Stomach (tissue), 9 donors: ENCODE results near the gene RPS24. TPM values are rescaled to one million over a fixed set of nuclear protein-coding genes. Genes with fewer than 3 reads are reported as not detected.
"Not testable (repeated sequence)": the region's sequence is repeated elsewhere in the genome, so short reads cannot be mapped to it uniquely, and the experiment has no call there.

ENCODE experiments used
- DNase-seq, 2 donors: peaks; one replicate each; pipeline versions ENCODE4 v3.0.0 to v3.0.0-alpha.2; 2013 to 2019
- H3K27ac ChIP-seq, 5 donors: fragments of 200-600 bp in 4 of 5; sonication (generic) in 4 of 5; one replicate each; pipeline ENCODE4 v1.5.1; 2013 to 2019; ENCODE audit warnings: mild to moderate bottlenecking in 1 of 5, moderate library complexity in 1 of 5
- H3K27me3 ChIP-seq, 3 donors: fragments of 200-600 bp; sonication (generic); one replicate each; pipeline ENCODE4 v1.5.1; 2017 to 2019; ENCODE audit warnings: mixed run types in 1 of 3
- H3K36me3 ChIP-seq, 4 donors: fragments of 200-600 bp; sonication (generic); 1 replicate in 3 of 4; 2 replicates in 1 of 4; pipeline ENCODE4 v1.5.1; 2016 to 2019
- H3K4me1 ChIP-seq, 4 donors: fragments of 200-600 bp; sonication (generic); one replicate each; pipeline ENCODE4 v1.5.1; 2016 to 2019
- H3K4me3 ChIP-seq, 4 donors: fragments of 200-600 bp; sonication (generic) in 3 of 4; one replicate each; pipeline ENCODE4 v1.5.1; 2016 to 2019; ENCODE audit warnings: mild to moderate bottlenecking in 1 of 4
- H3K9me3 ChIP-seq, 4 donors: fragments of 200-600 bp; sonication (generic); one replicate each; pipeline ENCODE4 v1.5.1; 2016 to 2019
- EP300 ChIP-seq: sonication (generic); formaldehyde crosslinking; IDR thresholded peaks from one replicate; pipeline ENCODE4 v1.6.1; 2017; ENCODE audit warnings: antibody characterized with exemption
- POLR2A ChIP-seq, 4 donors: fragments of 450-650 bp; IDR thresholded peaks; one replicate each; pipeline ENCODE4 v1.6.1; 2016; ENCODE audit warnings: antibody characterized with exemption in 4 of 4, control low read depth in 2 of 4, mild to moderate bottlenecking in 1 of 4, moderate library complexity in 1 of 4
- POLR2AphosphoS5 ChIP-seq, 3 donors: sonication (generic); formaldehyde crosslinking; IDR thresholded peaks; one replicate each; pipeline ENCODE4 v1.6.1; 2016; ENCODE audit warnings: antibody characterized with exemption in 3 of 3
- WGBS, 5 donors: extraction: QIAGEN DNeasy Blood & Tissue Kit in 3 of 5; methylation state at CpG; one replicate each; pipeline versions ENCODE4 v1.1.5 to v1.1.7; 2013 to 2018; 5-methylcytosine and 5-hydroxymethylcytosine counted together
- intact Hi-C: fragments of 100-400 bp; cut with DNase I; formaldehyde crosslinking; loops from one replicate; pipeline ENCODE4 v1.15.1; 2023; ENCODE audit warnings: low total_unique reads
- polyA plus RNA-seq, 3 donors: library from polyadenylated mRNA; stranded (reverse); fragments of 200-250 nt; gene quantifications; one replicate each; pipeline ENCODE4 v1.2.3, GENCODE V29; 2013
- total RNA-seq, 5 donors: library from RNA; depleted of rRNA; stranded (reverse); fragments of >200 nt; gene quantifications; one replicate each; pipeline versions ENCODE4 v1.1.0 to v1.2.3, GENCODE V29; 2014 to 2016
- TF ChIP-seq, protein P1 (sequence below), 7 experiments: fragments of 450-650 bp in 4 of 7; fragments of 200-600 bp in 3 of 7; sonication (generic) in 3 of 7; IDR thresholded peaks; one replicate each; pipeline ENCODE4 v1.5.1; 2016 to 2019; ENCODE audit warnings: antibody characterized with exemption in 7 of 7, control low read depth in 2 of 7, mild to moderate bottlenecking in 1 of 7
- donor health status: healthy with polysubstance abuse.
- donor health status: Bipolar disorder and iron deficiency.
- donor health status: healthy.

Gene RPS24
- total and polyA plus RNA-seq, 8 donors: 936 to 7,888 (median 2,768) TPM

DNA sequence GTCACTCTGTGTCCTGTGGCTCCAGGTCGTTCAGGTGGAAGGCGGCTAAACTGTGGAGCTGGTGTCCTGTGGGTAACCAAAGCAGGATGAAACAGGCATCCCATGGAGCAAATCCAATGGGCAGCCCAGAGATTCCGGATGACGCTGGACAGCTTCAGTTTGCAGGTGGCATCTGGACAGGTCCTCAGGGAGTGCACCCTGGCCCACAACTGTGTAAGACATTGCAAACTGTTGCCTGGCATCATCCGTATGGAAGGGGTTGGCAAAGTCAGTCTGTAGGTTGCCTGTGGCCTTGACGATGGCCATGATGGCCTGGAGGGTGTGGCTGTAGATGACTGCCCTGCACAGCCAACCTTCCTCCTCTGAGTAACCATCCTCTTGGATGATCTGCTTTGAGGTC, 35.5 kb downstream of the RPS24 start:
- intact Hi-C loops: no loop called here

DNA sequence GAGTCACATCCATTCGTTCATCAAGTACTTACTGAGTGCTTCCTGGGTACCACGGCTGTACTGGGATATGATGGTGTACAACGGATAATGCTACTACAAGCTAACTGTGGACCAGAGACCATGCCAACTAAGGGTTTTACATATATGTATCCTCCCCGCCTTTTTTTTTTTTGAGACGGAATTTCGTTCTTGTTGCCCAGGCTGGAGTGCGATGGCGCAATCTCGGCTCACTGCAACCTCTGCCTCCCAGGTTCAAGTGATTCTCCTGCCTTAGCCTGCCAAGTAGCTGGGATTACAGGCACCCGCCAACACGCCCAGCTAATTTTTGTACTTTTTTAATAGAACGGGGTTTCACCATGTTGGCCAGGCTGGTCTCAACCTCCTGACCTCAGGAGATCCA, 36.4 kb downstream of the RPS24 start:
- H3K36me3 ChIP-seq, H3K9me3 ChIP-seq, DNase-seq, H3K4me3 ChIP-seq, intact Hi-C loops, H3K27ac ChIP-seq, H3K4me1 ChIP-seq, H3K27me3 ChIP-seq: not testable (repeated sequence)
- WGBS, 5 donors: 91 to 96% (median 94%) methylated on average over 12 of the region's 12 CpGs

More for the DNA sequence above, 35.5 kb downstream of the RPS24 start:
- Histone ChIP-seq H3K4me3 (no peak overlapping the region), H3K9me3 (no peaks in the 10 kb centered on the region), H3K27ac (no peak overlapping the region), H3K36me3 (no peaks in the 10 kb centered on the region), H3K4me1 (no peaks in the 10 kb centered on the region), H3K27me3 (no peaks in the 10 kb centered on the region)
- no peak for DNase-seq
- WGBS, 5 donors: 85 to 100% (median 92%) methylated on average over 1 to 6 of the region's 6 CpGs
- TF ChIP-seq, protein P1, sequence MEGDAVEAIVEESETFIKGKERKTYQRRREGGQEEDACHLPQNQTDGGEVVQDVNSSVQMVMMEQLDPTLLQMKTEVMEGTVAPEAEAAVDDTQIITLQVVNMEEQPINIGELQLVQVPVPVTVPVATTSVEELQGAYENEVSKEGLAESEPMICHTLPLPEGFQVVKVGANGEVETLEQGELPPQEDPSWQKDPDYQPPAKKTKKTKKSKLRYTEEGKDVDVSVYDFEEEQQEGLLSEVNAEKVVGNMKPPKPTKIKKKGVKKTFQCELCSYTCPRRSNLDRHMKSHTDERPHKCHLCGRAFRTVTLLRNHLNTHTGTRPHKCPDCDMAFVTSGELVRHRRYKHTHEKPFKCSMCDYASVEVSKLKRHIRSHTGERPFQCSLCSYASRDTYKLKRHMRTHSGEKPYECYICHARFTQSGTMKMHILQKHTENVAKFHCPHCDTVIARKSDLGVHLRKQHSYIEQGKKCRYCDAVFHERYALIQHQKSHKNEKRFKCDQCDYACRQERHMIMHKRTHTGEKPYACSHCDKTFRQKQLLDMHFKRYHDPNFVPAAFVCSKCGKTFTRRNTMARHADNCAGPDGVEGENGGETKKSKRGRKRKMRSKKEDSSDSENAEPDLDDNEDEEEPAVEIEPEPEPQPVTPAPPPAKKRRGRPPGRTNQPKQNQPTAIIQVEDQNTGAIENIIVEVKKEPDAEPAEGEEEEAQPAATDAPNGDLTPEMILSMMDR (IDR thresholded peaks at IDR 0.05): no peak
- no peak for TF ChIP-seq POLR2A (IDR thresholded peaks at IDR 0.05)
- TF ChIP-seq EP300: no peak
- no peak for TF ChIP-seq POLR2AphosphoS5 (IDR thresholded peaks at IDR 0.05)

DNA sequence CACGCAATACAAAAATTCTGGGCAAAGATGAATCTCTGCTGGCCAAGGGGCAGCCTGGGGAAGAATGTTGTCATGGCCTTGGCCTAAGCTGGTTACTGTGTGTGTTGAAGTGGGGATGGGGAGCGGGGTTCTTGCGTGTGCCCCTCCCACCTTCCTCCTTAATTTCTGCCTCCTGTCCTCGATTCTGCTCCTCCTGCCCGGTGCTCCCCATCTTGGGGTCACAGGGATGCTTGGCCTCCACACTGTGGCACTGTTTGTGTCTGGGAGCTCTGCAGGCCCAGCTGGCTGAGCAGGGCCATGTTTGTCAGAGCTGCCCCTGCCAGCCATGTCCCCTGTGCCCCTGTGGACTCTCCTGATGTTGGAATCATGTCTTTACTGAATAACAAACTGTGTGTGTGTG, 37.1 kb downstream of the RPS24 start:
- H3K4me3 ChIP-seq: no peak overlapping the region
- 84 to 92% (median 87%) methylated on average over 5 of the region's 5 CpGs for WGBS, 5 donors

DNA sequence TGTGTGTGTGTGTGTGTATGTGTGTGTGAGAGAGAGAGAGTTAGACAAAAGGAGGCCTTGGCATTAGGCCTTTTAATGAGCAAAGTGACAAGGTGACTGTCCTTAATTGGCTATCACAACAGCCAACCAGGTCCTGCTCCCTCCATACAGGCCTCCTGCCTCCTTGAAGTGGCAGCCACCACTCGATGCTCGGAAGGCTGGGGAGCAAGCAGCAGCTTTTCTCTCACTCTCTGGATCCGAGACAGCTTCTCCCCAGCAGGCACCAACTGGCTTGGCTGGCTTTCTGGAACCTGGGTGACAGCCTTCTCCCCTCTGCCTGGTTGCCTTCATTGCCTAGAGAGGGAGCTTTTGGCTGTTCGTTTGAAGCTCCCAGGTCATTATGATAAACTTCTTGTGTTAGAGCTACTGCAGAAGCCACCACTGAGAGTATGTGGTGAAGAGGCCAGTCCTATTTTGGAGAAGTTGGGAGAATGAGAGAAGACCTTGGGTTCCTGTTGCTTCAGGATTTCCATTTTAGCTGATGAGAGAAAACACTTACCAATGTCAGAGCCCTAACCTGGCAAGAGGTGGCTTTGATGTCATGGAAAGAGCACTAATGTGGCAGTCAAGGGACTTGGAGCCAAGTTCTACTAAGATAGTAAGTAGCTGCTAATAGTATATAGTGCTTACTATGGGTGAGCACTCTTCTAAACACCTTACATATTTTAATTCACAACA, 37.6 kb downstream of the RPS24 start:
- Histone ChIP-seq H3K4me1 (no peaks in the 10 kb centered on the region), H3K36me3 (no peaks in the 10 kb centered on the region), H3K9me3 (peaks cover 0 to 7% (median 0%) of the 10 kb centered on the region in 4 donors), H3K27ac (no peak overlapping the region), H3K27me3 (no peaks in the 10 kb centered on the region), H3K4me3 (no peak overlapping the region)
- WGBS, 5 donors: 67 to 79% (median 75%) methylated on average over 2 to 4 of the region's 4 CpGs
- intact Hi-C loops: no loop called here
- no peak for TF ChIP-seq POLR2AphosphoS5 (IDR thresholded peaks at IDR 0.05)
- TF ChIP-seq, protein P1 (IDR thresholded peaks at IDR 0.05): no peak
- TF ChIP-seq POLR2A (IDR thresholded peaks at IDR 0.05): no peak
- no peak for TF ChIP-seq EP300
- DNase-seq: no peak

More for the DNA sequence above, 37.1 kb downstream of the RPS24 start:
- Histone ChIP-seq H3K4me1 (no peaks in the 10 kb centered on the region), H3K36me3 (no peaks in the 10 kb centered on the region), H3K9me3 (peaks cover 0 to 7% (median 0%) of the 10 kb centered on the region in 4 donors), H3K27me3 (no peaks in the 10 kb centered on the region), H3K27ac (no peak overlapping the region)
- intact Hi-C loops: no loop called here
- DNase-seq: no peak
- TF ChIP-seq, protein P1 (IDR thresholded peaks at IDR 0.05): no peak
- no peak for TF ChIP-seq POLR2AphosphoS5 (IDR thresholded peaks at IDR 0.05)
- TF ChIP-seq POLR2A (IDR thresholded peaks at IDR 0.05): no peak
- TF ChIP-seq EP300: no peak

DNA sequence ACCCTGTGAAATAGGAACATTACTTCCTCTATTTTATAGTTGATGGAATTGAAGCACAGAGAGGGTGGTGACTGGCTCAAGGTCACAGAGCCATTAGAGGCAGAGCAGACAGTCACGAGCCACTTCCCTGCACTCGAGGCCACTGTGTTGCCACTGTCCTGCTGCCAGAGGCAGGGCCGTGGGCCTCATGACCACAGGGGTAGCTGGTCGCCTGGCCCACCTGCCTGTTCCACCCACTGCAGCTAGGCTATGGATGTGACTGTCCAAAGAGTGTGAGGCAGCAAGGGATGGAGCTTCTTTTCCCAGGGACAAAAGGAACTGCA, 38.2 kb downstream of the RPS24 start:
- Histone ChIP-seq H3K36me3 (no peaks in the 10 kb centered on the region), H3K4me3 (no peak overlapping the region), H3K9me3 (peaks cover 0 to 7% (median 0%) of the 10 kb centered on the region in 4 donors), H3K27me3 (no peaks in the 10 kb centered on the region), H3K4me1 (no peaks in the 10 kb centered on the region), H3K27ac (no peak overlapping the region)
- intact Hi-C loops: no loop called here
- 81 to 91% (median 87%) methylated on average over 4 of the region's 4 CpGs for WGBS, 5 donors
- no peak for DNase-seq
- no peak for TF ChIP-seq EP300
- TF ChIP-seq POLR2AphosphoS5 (IDR thresholded peaks at IDR 0.05): no peak
- TF ChIP-seq, protein P1 (IDR thresholded peaks at IDR 0.05): no peak
- TF ChIP-seq POLR2A (IDR thresholded peaks at IDR 0.05): no peak
